ENCODE measurements around the gene PLEKHA6. TPM values are rescaled to one million over a fixed set of nuclear protein-coding genes. Genes with fewer than 3 reads are reported as not detected.

PLEKHA6 gene
- total RNA-seq, 2 experiments from 2014 or later, result 0.53 to 0.82 TPM

DNA sequence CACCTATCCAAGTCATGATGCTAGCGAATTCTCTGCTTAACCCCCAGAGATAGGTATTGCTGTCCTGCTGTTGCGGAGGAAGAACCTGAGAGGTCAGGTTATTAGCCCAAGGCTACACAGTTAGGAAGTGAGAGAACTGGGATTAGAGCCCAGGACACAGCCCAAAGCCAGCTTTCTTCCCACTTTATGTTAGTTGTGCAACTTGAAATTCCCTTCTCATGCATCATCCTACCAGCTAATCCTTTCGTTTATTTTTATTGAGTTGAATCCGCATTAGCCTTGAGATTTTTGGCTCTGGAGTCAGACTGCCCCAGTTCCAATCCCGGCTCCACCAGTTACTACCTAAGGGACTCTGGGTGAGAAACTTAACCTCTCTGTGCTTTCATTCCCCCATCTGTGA lies 65.4 kb downstream of the PLEKHA6 start:
- H3K36me3 ChIP-seq (ENCODE audit: insufficient read depth, low read length), result no peaks in the 10 kb centered on the region
- H3K27ac ChIP-seq (ENCODE audit: low read depth in 1 of 2, low read length in 2 of 2), result no peak overlapping the region
- H3K4me1 ChIP-seq (ENCODE audit: insufficient read depth, low read length), result peaks cover 3% of the 10 kb centered on the region
- intact Hi-C loops (cut with DNase I, micrococcal nuclease), result no loop called here
- no peak overlapping the region for H3K4me3 ChIP-seq (ENCODE audit: low read length)
- peaks cover 12% of the 10 kb centered on the region for H3K4me1 Mint-ChIP-seq (ENCODE audit: low read depth)
- TF ChIP-seq, protein P1, sequence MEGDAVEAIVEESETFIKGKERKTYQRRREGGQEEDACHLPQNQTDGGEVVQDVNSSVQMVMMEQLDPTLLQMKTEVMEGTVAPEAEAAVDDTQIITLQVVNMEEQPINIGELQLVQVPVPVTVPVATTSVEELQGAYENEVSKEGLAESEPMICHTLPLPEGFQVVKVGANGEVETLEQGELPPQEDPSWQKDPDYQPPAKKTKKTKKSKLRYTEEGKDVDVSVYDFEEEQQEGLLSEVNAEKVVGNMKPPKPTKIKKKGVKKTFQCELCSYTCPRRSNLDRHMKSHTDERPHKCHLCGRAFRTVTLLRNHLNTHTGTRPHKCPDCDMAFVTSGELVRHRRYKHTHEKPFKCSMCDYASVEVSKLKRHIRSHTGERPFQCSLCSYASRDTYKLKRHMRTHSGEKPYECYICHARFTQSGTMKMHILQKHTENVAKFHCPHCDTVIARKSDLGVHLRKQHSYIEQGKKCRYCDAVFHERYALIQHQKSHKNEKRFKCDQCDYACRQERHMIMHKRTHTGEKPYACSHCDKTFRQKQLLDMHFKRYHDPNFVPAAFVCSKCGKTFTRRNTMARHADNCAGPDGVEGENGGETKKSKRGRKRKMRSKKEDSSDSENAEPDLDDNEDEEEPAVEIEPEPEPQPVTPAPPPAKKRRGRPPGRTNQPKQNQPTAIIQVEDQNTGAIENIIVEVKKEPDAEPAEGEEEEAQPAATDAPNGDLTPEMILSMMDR (IDR thresholded peaks at IDR 0.05), result no peak
- no peak for ATAC-seq (ENCODE audit: poor library complexity)
- POLR2A ChIA-PET, result no interaction called here
- no peak overlapping the region for H3K4me3 Mint-ChIP-seq
- CTCF ChIA-PET, result interaction anchor here (1.2 kb wide), 1 partner anchor 14 kb away, joined by 3 read pairs; no protein-coding TSS in a partner anchor
- H3K9me3 Mint-ChIP-seq, result no peaks in the 10 kb centered on the region
- no peak for DNase-seq
- H3K36me3 Mint-ChIP-seq (ENCODE audit: low read depth), result no peaks in the 10 kb centered on the region
- peaks cover 31% of the 10 kb centered on the region for H3K27me3 Mint-ChIP-seq
- H3K27me3 ChIP-seq (ENCODE audit: control insufficient read depth in 1 of 2, insufficient read depth in 2 of 2, low read length in 2 of 2), result peaks cover 0 to 17% of the 10 kb centered on the region in 2 experiments
- H3K27ac Mint-ChIP-seq, result no peak overlapping the region
- H3K9me3 ChIP-seq (ENCODE audit: control insufficient read depth in 1 of 2, insufficient read depth in 1 of 2, low read length in 2 of 2), result no peaks in the 10 kb centered on the region

DNA sequence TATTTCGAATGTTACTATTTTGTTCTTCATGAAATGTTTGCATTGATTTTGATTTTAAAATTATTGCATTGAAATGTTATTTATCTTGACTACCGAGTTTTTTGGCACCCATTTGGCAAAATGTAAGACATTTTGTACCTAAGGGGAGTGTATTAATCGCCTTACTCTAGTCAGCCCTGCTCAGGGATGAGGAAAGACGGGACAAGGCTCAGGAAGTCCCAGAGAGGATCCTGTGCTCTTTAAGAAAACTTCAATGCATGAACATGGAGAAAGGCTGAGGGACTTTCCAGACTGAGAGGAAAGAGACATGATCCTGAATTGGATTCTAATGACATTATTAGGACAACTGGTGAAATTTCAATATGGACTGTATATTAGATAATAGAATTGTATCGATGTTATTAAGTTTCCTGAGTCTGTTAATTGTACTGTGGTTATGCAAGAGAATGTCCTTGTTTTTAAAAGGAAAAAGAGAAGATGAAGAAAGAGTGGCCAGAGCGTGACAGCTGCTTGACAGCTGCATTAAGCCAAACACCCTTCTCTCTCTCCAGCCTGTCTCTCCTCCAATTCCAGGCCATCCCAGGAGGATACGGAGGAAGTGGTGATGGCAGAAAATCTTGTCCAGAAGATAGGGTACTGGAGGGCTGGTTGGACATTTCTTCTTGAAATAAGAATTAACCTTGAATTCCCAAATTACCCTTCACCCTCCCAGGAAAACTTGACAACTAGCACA lies 66.0 kb downstream of the PLEKHA6 start:
- no peak overlapping the region for H3K27ac Mint-ChIP-seq

DNA sequence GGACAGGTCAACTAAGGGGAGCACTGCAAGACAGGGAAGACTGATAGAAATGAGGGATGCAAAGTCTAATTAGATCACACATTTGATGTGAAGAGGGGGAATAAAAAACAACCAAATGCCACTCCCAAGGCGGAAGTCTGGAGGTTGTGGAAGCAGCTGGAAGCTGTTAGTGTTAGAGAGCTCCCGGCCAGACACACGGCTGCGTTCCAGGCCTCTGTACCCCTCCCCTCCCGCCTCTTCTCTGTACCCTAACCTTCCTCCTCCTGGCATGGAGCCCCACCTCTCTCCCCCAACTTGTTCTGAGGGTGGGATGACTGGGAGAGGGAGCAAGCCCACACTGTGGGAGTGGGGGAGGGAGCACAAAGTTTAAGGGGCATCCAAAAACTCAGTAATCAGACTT lies 67.0 kb downstream of the PLEKHA6 start:
- DNase-seq (no peak), ATAC-seq (ENCODE audit: poor library complexity) (no peak)
- Histone ChIP-seq H3K4me3 (ENCODE audit: low read length) (no peak overlapping the region), H3K27ac (ENCODE audit: low read depth in 1 of 2, low read length in 2 of 2) (no peak overlapping the region), H3K4me1 (ENCODE audit: insufficient read depth, low read length) (peaks cover 10% of the 10 kb centered on the region), H3K36me3 (ENCODE audit: insufficient read depth, low read length) (no peaks in the 10 kb centered on the region), H3K9me3 (ENCODE audit: control insufficient read depth in 1 of 2, insufficient read depth in 1 of 2, low read length in 2 of 2) (no peaks in the 10 kb centered on the region), H3K27me3 (ENCODE audit: control insufficient read depth in 1 of 2, insufficient read depth in 2 of 2, low read length in 2 of 2) (peaks cover 0 to 17% of the 10 kb centered on the region in 2 experiments)
- Mint-ChIP-seq H3K4me3 (no peak overlapping the region), H3K27ac (no peak overlapping the region), H3K36me3 (ENCODE audit: low read depth) (no peaks in the 10 kb centered on the region), H3K9me3 (no peaks in the 10 kb centered on the region), H3K27me3 (peaks cover 27% of the 10 kb centered on the region), H3K4me1 (ENCODE audit: low read depth) (peaks cover 21% of the 10 kb centered on the region)
- TF ChIP-seq, protein P1 (IDR thresholded peaks at IDR 0.05), result no peak
- POLR2A ChIA-PET, result no interaction called here
- intact Hi-C loops (cut with DNase I, micrococcal nuclease), result no loop called here
- CTCF ChIA-PET, result no interaction called here

More for the DNA sequence above, 66.0 kb downstream of the PLEKHA6 start:
- intact Hi-C loops (cut with DNase I, micrococcal nuclease), result no loop called here
- H3K9me3 ChIP-seq (ENCODE audit: control insufficient read depth in 1 of 2, insufficient read depth in 1 of 2, low read length in 2 of 2), result no peaks in the 10 kb centered on the region
- Mint-ChIP-seq H3K4me3 (no peak overlapping the region), H3K4me1 (ENCODE audit: low read depth) (peaks cover 12% of the 10 kb centered on the region), H3K9me3 (no peaks in the 10 kb centered on the region), H3K36me3 (ENCODE audit: low read depth) (no peaks in the 10 kb centered on the region), H3K27me3 (peaks cover 31% of the 10 kb centered on the region)
- H3K36me3 ChIP-seq (ENCODE audit: insufficient read depth, low read length), result no peaks in the 10 kb centered on the region
- H3K4me1 ChIP-seq (ENCODE audit: insufficient read depth, low read length), result peaks cover 3% of the 10 kb centered on the region
- ChIA-PET CTCF (no interaction called here), POLR2A (no interaction called here)
- DNase-seq (no peak), ATAC-seq (ENCODE audit: poor library complexity) (no peak)
- TF ChIP-seq, protein P1 (IDR thresholded peaks at IDR 0.05), result no peak
- no peak overlapping the region for H3K27ac ChIP-seq (ENCODE audit: low read depth in 1 of 2, low read length in 2 of 2)
- no peak overlapping the region for H3K4me3 ChIP-seq (ENCODE audit: low read length)
- peaks cover 0 to 17% of the 10 kb centered on the region in 2 experiments for H3K27me3 ChIP-seq (ENCODE audit: control insufficient read depth in 1 of 2, insufficient read depth in 2 of 2, low read length in 2 of 2)

All from CD4-positive, alpha-beta T cell (primary cell).